HepG2 (cell line): Measurements from ENCODE around the gene DMPK. TPM values are rescaled to one million over a fixed set of nuclear protein-coding genes. Genes with fewer than 3 reads are reported as not detected.

Source experiments
- EP300 ChIP-seq, 3 experiments: sonication (generic) in 1 of 3; formaldehyde crosslinking in 1 of 3; IDR thresholded peaks; 2 replicates each; pipeline versions ENCODE4 v1.5.1 to v1.6.1; 2011 to 2020; ENCODE audit warnings: low read depth in 2 of 3, low read length in 2 of 3, borderline replicate concordance in 1 of 3, improper control_type of control experiment in 1 of 3, mild to moderate bottlenecking in 1 of 3, missing genetic modification reagents in 1 of 3, moderate library complexity in 1 of 3
- KLF12 ChIP-seq: sonication (generic); formaldehyde crosslinking; IDR thresholded peaks from 2 replicates; pipeline ENCODE4 v1.4.0; 2020; ENCODE audit warnings: missing genetic modification reagents, borderline replicate concordance
- NR2F6 ChIP-seq, 2 experiments: IDR thresholded peaks; 2 replicates each; pipeline ENCODE4 v1.6.1; 2016; ENCODE audit warnings: antibody characterized with exemption in 1 of 2, mild to moderate bottlenecking in 1 of 2
- SPEN ChIP-seq: sonication (generic); formaldehyde crosslinking; IDR thresholded peaks from 2 replicates; pipeline ENCODE4 v1.5.1; 2020; ENCODE audit warnings: low read depth, mild to moderate bottlenecking, missing genetic modification reagents
- WIZ ChIP-seq: sonication (generic); formaldehyde crosslinking; IDR thresholded peaks from 2 replicates; pipeline ENCODE4 v1.5.1; 2020; ENCODE audit warnings: mild to moderate bottlenecking, missing genetic modification reagents
- ZFY ChIP-seq: sonication (generic); formaldehyde crosslinking; IDR thresholded peaks from 2 replicates; pipeline ENCODE4 v1.4.0; 2020; ENCODE audit warnings: missing genetic modification reagents
- ZMYM4 ChIP-seq: sonication (generic); formaldehyde crosslinking; IDR thresholded peaks from 2 replicates; pipeline ENCODE4 v1.8.1; 2023; ENCODE audit warnings: mild to moderate bottlenecking, missing genetic modification reagents
- ZNF207 ChIP-seq: fragments of 450-650 bp; IDR thresholded peaks from 2 replicates; pipeline ENCODE4 v1.6.1; 2016; ENCODE audit warnings: antibody characterized with exemption, borderline replicate concordance
- ZNF672 ChIP-seq: sonication (generic); formaldehyde crosslinking; IDR thresholded peaks from 2 replicates; pipeline ENCODE4 v1.8.1; 2022; ENCODE audit warnings: missing genetic modification reagents
- polyA plus RNA-seq, 8 experiments: library from polyadenylated mRNA; depleted of rRNA in 3 of 8; stranded (reverse) in 7 of 8; unstranded in 1 of 8; fragments of >200 nt; fragmentation: Illumina TruSeq in 4 of 8; extraction: Trizol in 4 of 8; gene quantifications; 2 replicates each; pipeline versions ENCODE4 v1.2.1 to v1.2.3, GENCODE V29; 2011 to 2016; ENCODE audit warnings: low read depth in 4 of 8, missing spikeins in 1 of 8, mixed read lengths in 1 of 8; ENCODE audit not compliant: insufficient read depth in 1 of 8
- total RNA-seq, 5 experiments: library from RNA; depleted of rRNA; stranded (reverse); fragments of >200 nt; fragmentation: Illumina TruSeq; extraction: Trizol; gene quantifications; 2 replicates each; pipeline ENCODE4 v1.2.3, GENCODE V29; 2016; ENCODE audit warnings: low read depth in 1 of 5
- TF ChIP-seq, protein P1 (sequence below): sonication (generic); formaldehyde crosslinking; IDR thresholded peaks from 2 replicates; pipeline ENCODE4; 2020; ENCODE audit warnings: missing genetic modification reagents, mild to moderate bottlenecking, borderline replicate concordance
- TF ChIP-seq, protein P2 (sequence below): sonication (generic); formaldehyde crosslinking; IDR thresholded peaks from 2 replicates; pipeline ENCODE4 v1.4.0; 2020; ENCODE audit warnings: missing genetic modification reagents
- TF ChIP-seq, protein P3 (sequence below): sonication (generic); formaldehyde crosslinking; IDR thresholded peaks from 2 replicates; pipeline ENCODE4 v1.5.0; 2020; ENCODE audit warnings: mild to moderate bottlenecking, missing genetic modification reagents, borderline replicate concordance
- TF ChIP-seq, protein P4 (sequence below): sonication (generic); formaldehyde crosslinking; IDR thresholded peaks from 2 replicates; pipeline ENCODE4 v1.4.0; 2020; ENCODE audit warnings: missing genetic modification reagents, borderline replicate concordance

DMPK gene
- total and polyA plus RNA-seq, 2 of the 13 experiments (the other 11 are each of a cell fraction or from before 2014, with no cell fraction given): 5.3 to 8.8 TPM

DNA sequence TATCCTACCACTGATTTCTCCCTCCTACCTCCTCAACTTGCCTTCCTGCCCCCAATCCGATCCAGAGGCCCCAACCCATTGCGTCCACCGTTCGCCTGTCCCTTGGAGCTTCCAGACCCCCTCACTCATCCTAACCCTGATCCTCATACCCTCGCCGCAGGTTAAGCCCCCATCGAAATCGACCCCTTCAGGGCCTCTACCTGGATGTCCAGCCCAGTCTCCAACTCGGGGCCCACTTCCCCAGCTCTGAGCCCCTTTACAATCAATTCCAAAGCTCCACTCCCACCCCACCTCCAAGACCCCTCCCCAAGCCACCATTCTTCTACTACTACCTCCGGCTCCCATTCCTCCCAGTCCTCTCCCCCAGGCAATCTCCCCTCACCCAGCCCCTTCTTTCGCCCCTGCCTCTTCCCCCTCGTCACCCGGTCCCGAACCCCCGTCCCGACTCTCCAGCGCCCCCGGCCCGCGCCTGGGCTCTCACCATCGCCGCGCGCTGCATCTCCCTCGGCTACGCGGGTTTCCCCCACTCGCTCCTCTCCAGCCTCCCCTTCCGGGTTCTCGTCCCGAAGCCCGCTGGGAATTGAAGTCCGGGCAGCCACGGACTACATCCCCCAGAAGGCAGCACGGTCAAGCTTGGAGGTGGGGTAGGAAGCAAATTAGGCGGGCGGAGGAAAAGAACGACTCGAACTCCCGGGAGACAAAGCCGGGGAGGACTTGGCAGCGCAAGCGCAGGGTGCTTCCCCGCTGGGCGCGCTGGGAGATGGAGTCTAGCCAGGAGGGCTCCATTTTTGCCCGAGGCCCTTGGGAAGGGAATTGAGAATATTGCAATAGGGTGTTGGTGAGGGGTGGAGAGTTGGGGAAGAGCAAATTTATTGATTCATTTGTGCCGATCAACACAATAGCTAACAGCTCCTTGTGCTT is 51.7 kb downstream of the DMPK start, which contains the start of gene FBXO46 (continued):
- TF ChIP-seq, protein P1, sequence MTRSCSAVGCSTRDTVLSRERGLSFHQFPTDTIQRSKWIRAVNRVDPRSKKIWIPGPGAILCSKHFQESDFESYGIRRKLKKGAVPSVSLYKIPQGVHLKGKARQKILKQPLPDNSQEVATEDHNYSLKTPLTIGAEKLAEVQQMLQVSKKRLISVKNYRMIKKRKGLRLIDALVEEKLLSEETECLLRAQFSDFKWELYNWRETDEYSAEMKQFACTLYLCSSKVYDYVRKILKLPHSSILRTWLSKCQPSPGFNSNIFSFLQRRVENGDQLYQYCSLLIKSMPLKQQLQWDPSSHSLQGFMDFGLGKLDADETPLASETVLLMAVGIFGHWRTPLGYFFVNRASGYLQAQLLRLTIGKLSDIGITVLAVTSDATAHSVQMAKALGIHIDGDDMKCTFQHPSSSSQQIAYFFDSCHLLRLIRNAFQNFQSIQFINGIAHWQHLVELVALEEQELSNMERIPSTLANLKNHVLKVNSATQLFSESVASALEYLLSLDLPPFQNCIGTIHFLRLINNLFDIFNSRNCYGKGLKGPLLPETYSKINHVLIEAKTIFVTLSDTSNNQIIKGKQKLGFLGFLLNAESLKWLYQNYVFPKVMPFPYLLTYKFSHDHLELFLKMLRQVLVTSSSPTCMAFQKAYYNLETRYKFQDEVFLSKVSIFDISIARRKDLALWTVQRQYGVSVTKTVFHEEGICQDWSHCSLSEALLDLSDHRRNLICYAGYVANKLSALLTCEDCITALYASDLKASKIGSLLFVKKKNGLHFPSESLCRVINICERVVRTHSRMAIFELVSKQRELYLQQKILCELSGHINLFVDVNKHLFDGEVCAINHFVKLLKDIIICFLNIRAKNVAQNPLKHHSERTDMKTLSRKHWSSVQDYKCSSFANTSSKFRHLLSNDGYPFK (CRISPR knock-in tag): peak; percentile 45; the same call in 1 of the 2 replicates
- TF ChIP-seq, protein P2, sequence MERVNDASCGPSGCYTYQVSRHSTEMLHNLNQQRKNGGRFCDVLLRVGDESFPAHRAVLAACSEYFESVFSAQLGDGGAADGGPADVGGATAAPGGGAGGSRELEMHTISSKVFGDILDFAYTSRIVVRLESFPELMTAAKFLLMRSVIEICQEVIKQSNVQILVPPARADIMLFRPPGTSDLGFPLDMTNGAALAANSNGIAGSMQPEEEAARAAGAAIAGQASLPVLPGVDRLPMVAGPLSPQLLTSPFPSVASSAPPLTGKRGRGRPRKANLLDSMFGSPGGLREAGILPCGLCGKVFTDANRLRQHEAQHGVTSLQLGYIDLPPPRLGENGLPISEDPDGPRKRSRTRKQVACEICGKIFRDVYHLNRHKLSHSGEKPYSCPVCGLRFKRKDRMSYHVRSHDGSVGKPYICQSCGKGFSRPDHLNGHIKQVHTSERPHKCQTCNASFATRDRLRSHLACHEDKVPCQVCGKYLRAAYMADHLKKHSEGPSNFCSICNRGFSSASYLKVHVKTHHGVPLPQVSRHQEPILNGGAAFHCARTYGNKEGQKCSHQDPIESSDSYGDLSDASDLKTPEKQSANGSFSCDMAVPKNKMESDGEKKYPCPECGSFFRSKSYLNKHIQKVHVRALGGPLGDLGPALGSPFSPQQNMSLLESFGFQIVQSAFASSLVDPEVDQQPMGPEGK: peak; percentile 68
- TF ChIP-seq ZNF207 (no peak), WIZ (no peak), ZFY (CRISPR knock-in tag) (peak; percentile 53), SPEN (CRISPR knock-in tag) (peak; percentile 82), NR2F6 (IDR thresholded peaks at IDR 0.05) (no peak), NR2F6 (CRISPR knock-in tag; IDR thresholded peaks at IDR 0.05) (peak; percentile 6; the same call in 1 of the 2 replicates), ZMYM4 (CRISPR knock-in tag) (peak; percentile 64; the same call in 1 of the 2 replicates), ZNF672 (CRISPR knock-in tag) (no peak), KLF12 (CRISPR knock-in tag) (no peak), EP300 (IDR thresholded peaks at IDR 0.05; ENCODE audit: low read depth in 2 of 2, low read length in 2 of 2) (peak in 1 of 2 experiments; percentile 12; a peak in 1 of 4 replicates), EP300 (CRISPR knock-in tag; IDR thresholded peaks at IDR 0.05; ENCODE audit: borderline replicate concordance) (no peak)
- TF ChIP-seq, protein P3, sequence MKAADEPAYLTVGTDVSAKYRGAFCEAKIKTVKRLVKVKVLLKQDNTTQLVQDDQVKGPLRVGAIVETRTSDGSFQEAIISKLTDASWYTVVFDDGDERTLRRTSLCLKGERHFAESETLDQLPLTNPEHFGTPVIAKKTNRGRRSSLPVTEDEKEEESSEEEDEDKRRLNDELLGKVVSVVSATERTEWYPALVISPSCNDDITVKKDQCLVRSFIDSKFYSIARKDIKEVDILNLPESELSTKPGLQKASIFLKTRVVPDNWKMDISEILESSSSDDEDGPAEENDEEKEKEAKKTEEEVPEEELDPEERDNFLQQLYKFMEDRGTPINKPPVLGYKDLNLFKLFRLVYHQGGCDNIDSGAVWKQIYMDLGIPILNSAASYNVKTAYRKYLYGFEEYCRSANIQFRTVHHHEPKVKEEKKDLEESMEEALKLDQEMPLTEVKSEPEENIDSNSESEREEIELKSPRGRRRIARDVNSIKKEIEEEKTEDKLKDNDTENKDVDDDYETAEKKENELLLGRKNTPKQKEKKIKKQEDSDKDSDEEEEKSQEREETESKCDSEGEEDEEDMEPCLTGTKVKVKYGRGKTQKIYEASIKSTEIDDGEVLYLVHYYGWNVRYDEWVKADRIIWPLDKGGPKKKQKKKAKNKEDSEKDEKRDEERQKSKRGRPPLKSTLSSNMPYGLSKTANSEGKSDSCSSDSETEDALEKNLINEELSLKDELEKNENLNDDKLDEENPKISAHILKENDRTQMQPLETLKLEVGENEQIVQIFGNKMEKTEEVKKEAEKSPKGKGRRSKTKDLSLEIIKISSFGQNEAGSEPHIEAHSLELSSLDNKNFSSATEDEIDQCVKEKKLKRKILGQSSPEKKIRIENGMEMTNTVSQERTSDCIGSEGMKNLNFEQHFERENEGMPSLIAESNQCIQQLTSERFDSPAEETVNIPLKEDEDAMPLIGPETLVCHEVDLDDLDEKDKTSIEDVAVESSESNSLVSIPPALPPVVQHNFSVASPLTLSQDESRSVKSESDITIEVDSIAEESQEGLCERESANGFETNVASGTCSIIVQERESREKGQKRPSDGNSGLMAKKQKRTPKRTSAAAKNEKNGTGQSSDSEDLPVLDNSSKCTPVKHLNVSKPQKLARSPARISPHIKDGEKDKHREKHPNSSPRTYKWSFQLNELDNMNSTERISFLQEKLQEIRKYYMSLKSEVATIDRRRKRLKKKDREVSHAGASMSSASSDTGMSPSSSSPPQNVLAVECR (CRISPR knock-in tag): peak; percentile 91; the same call in 1 of the 2 replicates
- TF ChIP-seq, protein P4, sequence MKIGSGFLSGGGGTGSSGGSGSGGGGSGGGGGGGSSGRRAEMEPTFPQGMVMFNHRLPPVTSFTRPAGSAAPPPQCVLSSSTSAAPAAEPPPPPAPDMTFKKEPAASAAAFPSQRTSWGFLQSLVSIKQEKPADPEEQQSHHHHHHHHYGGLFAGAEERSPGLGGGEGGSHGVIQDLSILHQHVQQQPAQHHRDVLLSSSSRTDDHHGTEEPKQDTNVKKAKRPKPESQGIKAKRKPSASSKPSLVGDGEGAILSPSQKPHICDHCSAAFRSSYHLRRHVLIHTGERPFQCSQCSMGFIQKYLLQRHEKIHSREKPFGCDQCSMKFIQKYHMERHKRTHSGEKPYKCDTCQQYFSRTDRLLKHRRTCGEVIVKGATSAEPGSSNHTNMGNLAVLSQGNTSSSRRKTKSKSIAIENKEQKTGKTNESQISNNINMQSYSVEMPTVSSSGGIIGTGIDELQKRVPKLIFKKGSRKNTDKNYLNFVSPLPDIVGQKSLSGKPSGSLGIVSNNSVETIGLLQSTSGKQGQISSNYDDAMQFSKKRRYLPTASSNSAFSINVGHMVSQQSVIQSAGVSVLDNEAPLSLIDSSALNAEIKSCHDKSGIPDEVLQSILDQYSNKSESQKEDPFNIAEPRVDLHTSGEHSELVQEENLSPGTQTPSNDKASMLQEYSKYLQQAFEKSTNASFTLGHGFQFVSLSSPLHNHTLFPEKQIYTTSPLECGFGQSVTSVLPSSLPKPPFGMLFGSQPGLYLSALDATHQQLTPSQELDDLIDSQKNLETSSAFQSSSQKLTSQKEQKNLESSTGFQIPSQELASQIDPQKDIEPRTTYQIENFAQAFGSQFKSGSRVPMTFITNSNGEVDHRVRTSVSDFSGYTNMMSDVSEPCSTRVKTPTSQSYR: peak; percentile 17; the same call in 1 of the 2 replicates
